GM12878 (cell line): ENCODE measurements around the gene CMTM4. TPM values are rescaled to one million over a fixed set of nuclear protein-coding genes. Genes with fewer than 3 reads are reported as not detected.

Source experiments
- ATAC-seq: fragments of 200-7000 bp; cut with Tn5 transposase; 3 replicates; pipeline ENCODE4 v1.9.1; 2020; ENCODE audit warnings: mild to moderate bottlenecking, moderate library complexity
- BruUV-seq: library from RNA; stranded (reverse); fragments of 400-500 nt; replicated peaks from 2 replicates; lab custom pipeline; 2021; lab: Mats Ljungman, UMichigan
- CTCF ChIA-PET: fragments of 300-600 bp; sonication (Branson Sonifier 250); formaldehyde crosslinking; extraction: SDS; loops from one replicate; lab custom pipeline; 2021; ENCODE audit warnings: inconsistent platforms; lab: Yijun Ruan, JAX
- POLR2A ChIA-PET: fragments of 350-600 bp; formaldehyde crosslinking; extraction: SDS; loops from one replicate; lab custom pipeline; 2021; ENCODE audit warnings: inconsistent platforms; lab: Charles Lee
- RAD21 ChIA-PET: fragments of 300-600 bp; sonication (Branson Sonifier 250); formaldehyde crosslinking; loops from one replicate; lab custom pipeline; 2023; ENCODE audit warnings: antibody characterized with exemption; ENCODE audit not compliant: unreplicated experiment; lab: Charles Lee
- SMC1A ChIA-PET: fragments of 300-600 bp; sonication (Branson Sonifier 250); formaldehyde crosslinking; loops from one replicate; lab custom pipeline; 2023; ENCODE audit not compliant: unreplicated experiment, uncharacterized antibody; lab: Charles Lee
- DNase-seq: peaks from one replicate; pipeline ENCODE4 v3.0.0-alpha.2; 2011; ENCODE audit warnings: low read depth, low spot score
- FAIRE-seq: peaks from 3 replicates; lab custom pipeline; 2011; peaks lifted over from hg19 to GRCh38; lab: Jason Lieb, UNC
- H2AFZ ChIP-seq: 2 replicates; pipeline ENCODE4 v1.6.0; 2011; ENCODE audit warnings: low read depth, low read length, control low read depth; ENCODE audit not compliant: control insufficient read depth
- H3K27ac ChIP-seq: 2 replicates; pipeline ENCODE4 v1.5.1; 2011; ENCODE audit warnings: control low read depth; ENCODE audit not compliant: control insufficient read depth, insufficient read depth
- H3K27me3 ChIP-seq, 2 experiments: replicated peaks in 1 of 2; 2 replicates each; pipeline versions ENCODE4 v1.6.0 to v1.6.1; 2011; ENCODE audit warnings: low read length in 1 of 2; ENCODE audit not compliant: control insufficient read depth in 2 of 2, insufficient read depth in 2 of 2
- H3K36me3 ChIP-seq, 2 experiments: 2 replicates each; pipeline ENCODE4 v1.5.1; 2011; ENCODE audit warnings: low read length in 1 of 2; ENCODE audit not compliant: control insufficient read depth in 2 of 2, insufficient read depth in 2 of 2
- H3K4me1 ChIP-seq: 2 replicates; pipeline ENCODE4 v1.6.1; 2011; ENCODE audit warnings: mild to moderate bottlenecking, low read length, moderate library complexity, mixed read lengths; ENCODE audit not compliant: control insufficient read depth, insufficient read depth
- H3K4me2 ChIP-seq: 2 replicates; pipeline ENCODE4 v1.6.0; 2011; ENCODE audit warnings: control low read depth; ENCODE audit not compliant: control insufficient read depth, insufficient read depth
- H3K4me3 ChIP-seq: fragments of 200-600 bp; sonication (generic); 2 replicates; pipeline ENCODE4 v1.5.1; 2016
- H3K79me2 ChIP-seq: 2 replicates; pipeline ENCODE4 v1.6.0; 2011; ENCODE audit warnings: low read length; ENCODE audit not compliant: control insufficient read depth, insufficient read depth
- H3K9ac ChIP-seq: 2 replicates; pipeline ENCODE4 v1.8.0; 2011; ENCODE audit warnings: low read length, control low read depth, mixed read lengths; ENCODE audit not compliant: control insufficient read depth, insufficient read depth
- H3K9me3 ChIP-seq: replicated peaks from 3 replicates; pipeline ENCODE4 v1.5.1; 2011; ENCODE audit warnings: mild to moderate bottlenecking, low read length; ENCODE audit not compliant: control insufficient read depth, insufficient read depth
- H4K20me1 ChIP-seq: 2 replicates; pipeline ENCODE4 v1.6.0; 2011; ENCODE audit not compliant: control insufficient read depth, insufficient read depth
- BRCA1 ChIP-seq: IDR thresholded peaks from 2 replicates; pipeline ENCODE4 v1.6.1; 2011; ENCODE audit warnings: low read depth, low read length, improper control_type of control experiment
- HCFC1 ChIP-seq: fragments of 150-350 bp; IDR thresholded peaks from 2 replicates; pipeline ENCODE4 v1.6.1; 2014; ENCODE audit warnings: low read length
- IKZF2 ChIP-seq, 2 experiments: fragments of 450-650 bp; IDR thresholded peaks; 2 replicates each; pipeline ENCODE4 v1.6.1; 2017; ENCODE audit warnings: mild to moderate bottlenecking in 2 of 2, moderate library complexity in 2 of 2
- IRF3 ChIP-seq: fragments of 450-650 bp; IDR thresholded peaks from 2 replicates; pipeline ENCODE4 v1.6.1; 2014; ENCODE audit warnings: mild to moderate bottlenecking
- IRF4 ChIP-seq: IDR thresholded peaks from 2 replicates; pipeline ENCODE4 v1.6.1; 2011; ENCODE audit warnings: low read depth, low read length
- MXI1 ChIP-seq: fragments of 150-350 bp; IDR thresholded peaks from 2 replicates; pipeline ENCODE4 v1.6.1; 2011; ENCODE audit warnings: low read depth, mild to moderate bottlenecking, inconsistent platforms, low read length, improper control_type of control experiment
- NFXL1 ChIP-seq: fragments of 450-650 bp; IDR thresholded peaks from 2 replicates; pipeline ENCODE4 v1.6.1; 2017; ENCODE audit warnings: antibody characterized with exemption, mild to moderate bottlenecking, borderline replicate concordance
- NFYB ChIP-seq: IDR thresholded peaks from 2 replicates; pipeline ENCODE4 v1.6.1; 2011; ENCODE audit warnings: low read depth, mild to moderate bottlenecking, low read length, improper control_type of control experiment, moderate library complexity; ENCODE audit not compliant: insufficient read depth
- RFX5 ChIP-seq: IDR thresholded peaks from 2 replicates; pipeline ENCODE4 v1.6.1; 2011; ENCODE audit warnings: low read depth, low read length, improper control_type of control experiment
- RUNX3 ChIP-seq: IDR thresholded peaks from 2 replicates; pipeline ENCODE4 v1.6.1; 2012; ENCODE audit warnings: low read length, inconsistent platforms
- WGBS: methylation state at CpG from one replicate; pipeline ENCODE4 v1.1.6; 2016; ENCODE audit warnings: low lambda C conversion rate; ENCODE audit not compliant: insufficient replicate concordance, insufficient coverage; ENCODE audit errors: missing lambda C conversion rate; 5-methylcytosine and 5-hydroxymethylcytosine counted together
- in situ Hi-C: fragments of 300-500 bp; cut with MboI; formaldehyde crosslinking; loops from 9 replicates; pipeline ENCODE4 v1.14.3; 2018; ENCODE audit warnings: mixed read lengths
- intact Hi-C: fragments of 100-400 bp; cut with micrococcal nuclease; formaldehyde crosslinking; loops from one replicate; pipeline ENCODE4 v1.14.2; 2022; ENCODE audit not compliant: unreplicated experiment
- polyA plus RNA-seq, 11 experiments: library from polyadenylated mRNA; depleted of rRNA in 4 of 11; unstranded in 6 of 11; stranded (reverse) in 5 of 11; fragments of >200 nt; fragmentation: Nextera tagmentation in 4 of 11; fragmentation: Illumina TruSeq in 1 of 11; extraction: Ambion mirVana in 4 of 11; extraction: Trizol in 1 of 11; gene quantifications; 1 replicate in 1 of 11; 2 replicates in 10 of 11; pipeline versions ENCODE4 v1.2.1 to v1.2.3, GENCODE V29; 2011 to 2016; ENCODE audit warnings: inconsistent platforms in 2 of 11, missing spikeins in 2 of 11, low read depth in 1 of 11
- total RNA-seq, 4 experiments: library from RNA; depleted of rRNA in 3 of 4; stranded (reverse); fragments of >200 nt in 3 of 4; fragmentation: Illumina TruSeq in 1 of 4; extraction: Trizol in 1 of 4; gene quantifications; 2 replicates each; pipeline versions ENCODE4 v1.2.1 to v1.2.3, GENCODE V29; 2013 to 2021

Gene CMTM4
- total and polyA plus RNA-seq, 10 of the 15 experiments (the other 5 are each of a cell fraction or from before 2014, with no cell fraction given), result 0.02 to 0.43 (median 0.15) TPM; not detected in 2

- TF ChIP-seq IRF3, result no peak
Observed at GRCh38 chr16:66717112-66717675, 20.7 kb upstream of the CMTM4 start (continued).

- Histone ChIP-seq H3K9ac (no peak overlapping the region), H3K4me1 (no peaks in the 10 kb centered on the region), H3K27ac (no peak overlapping the region), H2AFZ (no peak overlapping the region), H4K20me1 (0 out of 2 replicates have a peak, but pooled peaks cover 2% of the 10 kb centered on the region), H3K4me2 (no peak overlapping the region), H3K36me3 (no peaks in the 10 kb centered on the region; a peak in 2 of 4 replicates), H3K27me3 (no peaks in the 10 kb centered on the region), H3K4me3 (no peak overlapping the region), H3K9me3 (no peaks in the 10 kb centered on the region; the same call in 2 of the 3 replicates), H3K79me2 (no peaks in the 10 kb centered on the region)
- ChIA-PET CTCF (interaction anchor here (1.3 to 1.4 kb wide), 2 partner anchors 12 to 309 kb away, joined by 3 to 4 read pairs; no protein-coding TSS in a partner anchor), POLR2A (no interaction called here), SMC1A (no interaction called here), RAD21 (no interaction called here)
- intact Hi-C loops, result no loop called here
- 70% methylated on average over 6 of the region's 6 CpGs for WGBS
- no peak for DNase-seq
- no peak for FAIRE-seq
- ATAC-seq, result no peak
- no peak for TF ChIP-seq MXI1
- no peak for TF ChIP-seq RUNX3
- TF ChIP-seq BRCA1, result no peak
- no peak for TF ChIP-seq RFX5
- TF ChIP-seq NFXL1, result no peak
- TF ChIP-seq HCFC1, result no peak
- TF ChIP-seq NFYB, result no peak
- TF ChIP-seq IKZF2 (IDR thresholded peaks at IDR 0.05), result no peak
- no peak for TF ChIP-seq IRF4
- in situ Hi-C loops, result no loop called here
- no TSS peak for BruUV-seq
Observed at GRCh38 chr16:66714654-66715307, 18.2 kb upstream of the CMTM4 start.
